GM18498 (cell line): ENCODE measurements around the gene NGFR.
A peak's percentile ranks its signal among the peaks of the same experiment; 100 is the strongest.
"Not testable (repeated sequence)": the region's sequence is repeated elsewhere in the genome, so short reads cannot be mapped to it uniquely, and the experiment has no call there.

ENCODE experiments used
- ATAC-seq: cut with Tn5 transposase; IDR thresholded peaks from one replicate; pipeline ENCODE4 v1.9.1; 2021; ENCODE audit warnings: mild to moderate bottlenecking, moderate library complexity; ENCODE audit not compliant: unreplicated experiment

Gene NGFR

DNA sequence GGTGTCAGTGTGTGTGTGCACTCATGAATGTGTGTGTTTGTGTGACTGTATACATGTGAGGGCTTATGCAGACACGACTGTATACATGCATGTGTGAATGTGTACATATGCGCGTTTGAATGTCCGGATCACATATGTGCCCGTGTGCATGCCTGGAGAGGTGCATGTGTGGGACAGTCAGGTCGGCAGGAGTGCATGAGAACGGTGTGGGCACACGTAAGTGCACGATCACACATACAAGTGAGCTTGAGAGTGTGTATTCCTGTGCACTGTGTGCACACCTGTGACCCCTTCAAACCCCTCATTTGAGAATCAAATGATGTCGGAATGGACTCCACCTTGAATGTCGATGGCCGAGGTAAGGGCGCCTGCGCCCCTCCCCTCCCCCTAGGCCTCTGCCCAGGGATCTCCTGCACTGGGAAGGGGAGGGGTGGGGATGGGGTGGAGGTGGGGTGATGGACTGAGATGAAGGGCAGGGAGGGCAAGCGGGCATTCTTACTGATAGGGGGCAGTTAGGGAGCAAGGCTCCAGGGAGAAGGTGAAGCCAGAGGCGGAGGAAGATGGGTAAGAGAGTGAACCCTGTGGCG, 601 bp upstream of the NGFR start:
- no peak for ATAC-seq

DNA sequence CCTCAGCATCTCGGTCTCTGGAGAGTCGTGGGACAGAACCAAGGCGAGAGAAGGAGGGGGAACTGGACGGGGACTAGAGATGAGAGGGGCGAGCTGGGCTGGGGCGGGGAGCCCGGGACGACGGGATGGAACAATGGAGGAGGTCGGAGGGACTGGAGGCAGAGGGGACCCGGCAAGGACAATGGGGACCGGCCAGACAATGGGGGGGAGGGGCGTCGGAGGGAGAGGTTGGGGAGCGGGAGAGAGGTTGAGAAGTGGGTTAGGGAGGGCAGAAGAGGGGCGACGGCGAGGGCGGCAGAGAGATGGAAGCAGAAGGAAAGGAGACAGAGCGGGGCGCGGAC, 719 bp downstream of the NGFR start:
- ATAC-seq: no peak

DNA sequence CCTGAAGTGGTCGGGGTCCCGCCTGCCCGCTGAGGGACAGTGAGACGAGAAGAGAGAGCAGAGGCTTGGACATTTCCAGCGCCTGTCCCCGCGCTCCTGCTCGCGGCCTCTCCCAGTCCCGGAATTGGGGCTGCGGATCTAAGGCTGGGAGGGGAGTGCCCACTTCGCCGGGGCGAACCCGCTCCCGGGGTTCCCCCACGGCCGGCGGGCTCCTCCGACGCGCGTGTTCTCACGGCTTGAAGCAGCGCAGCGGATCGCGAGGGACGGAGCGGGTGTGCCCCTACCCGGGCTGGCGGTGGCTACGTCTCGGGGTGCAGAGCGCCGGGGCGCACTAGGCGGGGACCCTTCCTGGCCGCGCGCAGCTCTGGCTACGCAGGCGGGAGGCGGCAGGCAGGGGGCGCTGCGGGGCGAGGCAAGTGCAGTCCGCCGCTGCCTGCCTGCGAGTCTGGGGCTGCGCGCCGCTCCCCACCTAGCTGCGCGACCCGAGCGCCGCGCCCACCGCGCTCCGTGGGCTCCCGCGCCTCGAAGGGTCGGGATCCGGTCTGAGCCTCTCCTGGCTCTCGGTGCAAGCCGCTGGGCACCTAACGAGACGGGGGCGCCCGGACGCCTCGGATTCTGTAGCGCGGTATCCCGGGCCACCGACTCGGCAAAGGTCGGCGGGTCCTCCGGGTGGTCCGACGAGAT, 1.2 kb downstream of the NGFR start:
- peak; percentile 60 for ATAC-seq

DNA sequence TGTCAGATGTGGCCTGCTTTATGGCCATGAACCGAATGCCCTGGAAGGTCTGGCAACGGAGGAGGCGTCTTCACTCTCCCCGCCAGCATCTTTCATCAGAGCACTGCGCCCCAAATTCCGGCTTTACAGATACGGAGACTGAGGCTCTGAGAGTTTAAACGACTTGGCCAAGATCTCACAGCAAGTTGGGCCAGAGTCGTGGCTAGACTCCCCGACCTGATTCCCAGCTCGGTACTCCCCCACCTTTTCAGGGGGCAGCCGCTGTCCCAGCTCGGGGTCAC, 1.7 kb downstream of the NGFR start:
- ATAC-seq: no peak

DNA sequence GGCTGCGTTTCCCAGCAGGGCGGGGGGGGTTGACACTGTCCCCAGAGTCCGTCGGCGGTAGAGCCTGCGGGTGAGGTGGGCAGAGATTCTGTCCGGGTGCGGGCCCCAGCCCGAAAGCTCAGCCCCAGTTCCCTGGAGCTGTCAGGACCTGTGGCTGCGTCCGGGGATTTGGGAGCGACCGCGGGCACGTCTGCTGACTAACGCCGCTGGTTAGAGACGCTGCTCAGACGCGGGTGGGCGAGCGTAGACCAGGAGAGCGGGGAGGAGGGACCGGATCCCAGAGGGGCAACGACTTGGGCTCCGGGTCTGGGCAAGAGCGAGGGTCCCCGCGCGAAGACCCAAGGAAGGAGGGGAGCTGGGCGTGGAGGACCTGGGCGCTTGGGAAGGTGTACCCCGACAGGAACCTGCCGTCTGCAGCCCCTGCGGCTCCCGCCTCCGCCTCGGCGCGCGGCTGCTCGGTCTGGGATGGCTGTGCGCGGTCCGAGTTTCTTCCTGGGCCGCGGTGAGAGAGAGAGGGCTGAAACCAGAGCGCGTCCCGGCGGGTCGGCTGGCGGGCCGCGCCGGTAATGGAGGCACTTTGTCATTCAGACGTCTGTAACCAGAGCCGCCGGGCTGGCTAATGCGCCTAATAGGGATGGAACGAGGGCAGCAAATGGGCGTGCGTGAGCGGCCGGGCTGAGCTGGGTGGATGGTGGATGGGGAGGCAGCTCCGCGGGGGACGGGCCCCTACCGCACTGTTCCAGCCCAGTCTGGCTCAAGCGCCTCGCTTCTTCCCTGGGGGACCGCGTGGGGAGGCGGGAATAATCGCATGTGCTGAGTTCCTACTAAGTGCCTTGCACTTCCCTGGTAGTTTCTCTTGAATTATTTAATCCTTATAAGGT, 2.3 kb downstream of the NGFR start:
- ATAC-seq: no peak

DNA sequence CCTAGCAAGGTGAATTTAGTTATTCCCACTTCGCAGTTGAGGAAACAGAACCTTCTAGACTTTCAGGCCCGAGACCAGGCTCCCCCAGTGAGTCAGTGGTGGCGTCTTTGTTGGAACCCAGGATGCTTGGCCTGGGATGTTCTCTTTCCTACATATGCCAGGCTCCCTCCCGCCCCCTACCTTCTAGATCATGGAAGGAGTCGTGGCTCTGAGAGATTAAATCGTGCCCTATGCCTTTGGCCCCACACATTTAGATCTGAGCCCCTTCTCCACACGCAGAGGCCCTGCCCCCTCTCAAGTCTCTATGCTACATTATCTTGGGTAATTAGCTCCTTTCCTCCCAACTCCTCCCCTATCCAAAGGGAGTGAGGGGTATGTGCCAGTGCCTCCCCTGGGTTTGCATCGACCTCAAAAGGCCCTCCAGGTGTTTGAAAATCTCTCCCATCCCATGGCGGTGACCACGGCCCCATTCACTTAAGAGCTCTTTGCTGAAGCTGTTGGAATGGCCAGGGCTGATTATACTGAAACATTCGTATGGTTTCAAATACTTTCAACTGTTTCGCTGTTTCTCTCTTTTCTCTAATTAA, 3.0 kb downstream of the NGFR start:
- no peak for ATAC-seq

DNA sequence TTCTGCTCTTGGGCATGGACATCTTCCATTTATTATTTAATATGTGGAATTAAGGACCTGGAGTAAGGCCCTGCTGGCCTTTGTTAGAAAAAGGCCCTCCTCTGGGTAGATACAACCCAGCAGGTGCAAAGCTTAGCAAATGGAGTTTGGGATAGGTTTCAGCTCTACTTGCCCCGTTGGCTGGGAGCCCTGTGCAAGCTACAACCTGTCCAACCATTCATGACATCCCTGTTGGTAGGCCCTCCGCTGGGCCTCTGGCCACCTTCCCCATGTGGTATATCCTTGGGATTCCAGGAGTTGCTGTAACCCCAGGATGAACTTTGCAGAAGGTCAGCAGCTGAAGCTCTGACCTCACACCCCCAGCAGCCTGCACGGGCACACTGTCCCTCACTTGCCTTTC, 6.4 kb downstream of the NGFR start:
- ATAC-seq: no peak

DNA sequence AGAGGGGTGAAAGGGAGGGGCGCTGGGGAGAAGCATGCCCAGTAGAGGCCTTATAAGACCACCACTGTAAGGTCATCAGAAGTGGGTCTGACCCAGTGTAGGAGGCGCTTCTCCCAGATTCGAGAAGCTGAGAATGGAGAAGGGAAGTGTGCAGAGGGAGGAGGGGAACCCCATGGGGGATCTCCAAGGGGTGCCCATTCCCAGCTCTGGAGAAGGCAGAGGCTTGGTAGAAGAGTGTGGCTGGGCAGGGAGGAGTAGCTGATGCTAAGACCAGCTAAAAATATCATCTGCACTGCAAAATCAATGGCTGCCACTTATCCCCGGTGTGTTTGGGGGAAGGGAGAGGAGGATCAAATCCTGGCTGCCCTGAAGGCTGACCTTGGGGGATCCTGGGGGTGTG, 7.2 kb downstream of the NGFR start:
- no peak for ATAC-seq

DNA sequence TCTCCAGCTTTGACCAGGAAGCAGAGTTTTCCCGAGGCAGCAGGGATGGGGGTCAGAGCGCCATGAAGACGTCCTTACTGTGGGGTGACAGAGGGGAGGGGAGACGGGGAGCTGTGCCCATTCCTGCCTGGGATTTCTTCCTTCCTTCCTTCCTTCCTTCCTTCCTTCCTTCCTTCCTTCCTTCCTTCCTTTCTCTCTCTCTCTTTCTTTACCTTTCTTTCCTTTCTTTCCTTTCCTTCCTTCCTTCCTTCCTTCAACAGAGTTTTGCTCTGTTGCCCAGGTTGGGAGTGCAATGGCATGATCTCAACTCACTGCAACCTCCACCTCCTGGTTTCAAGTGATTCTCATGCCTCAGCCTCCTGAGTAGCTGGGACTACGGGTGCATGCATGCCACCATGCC, 7.6 kb downstream of the NGFR start:
- ATAC-seq: not testable (repeated sequence)

DNA sequence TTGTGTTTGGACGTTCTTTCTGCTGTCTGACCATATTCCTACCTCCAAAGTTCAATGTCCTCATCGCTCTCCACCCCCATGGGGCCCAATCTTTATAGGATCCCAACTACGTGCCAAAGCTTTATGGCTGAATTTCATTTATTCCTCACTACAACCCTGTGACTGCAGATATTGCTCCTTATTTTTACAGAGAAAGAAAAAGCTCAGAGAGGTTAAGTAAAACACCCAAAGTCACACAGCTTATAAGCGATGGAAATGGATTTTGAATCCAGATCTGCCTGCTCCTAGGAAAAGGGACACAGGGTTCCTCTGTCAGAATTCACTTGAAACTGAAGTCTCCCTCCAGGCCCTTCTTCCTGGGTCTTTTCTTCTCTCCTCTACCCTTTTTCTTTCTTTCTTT, 9.3 kb downstream of the NGFR start:
- no peak for ATAC-seq

DNA sequence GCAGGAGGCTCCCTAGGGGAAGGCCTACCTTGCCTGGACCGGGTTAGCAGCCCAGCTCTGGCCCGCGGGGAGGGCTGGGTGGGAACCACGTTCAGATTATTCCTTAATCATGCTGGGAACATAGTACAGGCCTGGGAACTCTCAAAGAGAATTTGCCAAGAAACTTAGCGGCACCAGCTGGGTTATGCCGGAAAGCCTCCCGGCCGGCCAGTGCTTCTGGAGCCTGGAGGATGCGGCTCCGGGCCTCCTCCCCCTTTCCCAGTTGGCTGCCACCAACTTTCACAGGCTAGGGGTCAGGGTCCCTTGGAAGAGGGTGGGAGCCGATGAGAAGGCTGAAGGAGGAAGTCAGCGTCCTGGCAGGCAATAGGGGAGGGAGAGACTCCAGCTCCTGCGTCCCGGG, 10.8 kb downstream of the NGFR start:
- ATAC-seq: no peak

DNA sequence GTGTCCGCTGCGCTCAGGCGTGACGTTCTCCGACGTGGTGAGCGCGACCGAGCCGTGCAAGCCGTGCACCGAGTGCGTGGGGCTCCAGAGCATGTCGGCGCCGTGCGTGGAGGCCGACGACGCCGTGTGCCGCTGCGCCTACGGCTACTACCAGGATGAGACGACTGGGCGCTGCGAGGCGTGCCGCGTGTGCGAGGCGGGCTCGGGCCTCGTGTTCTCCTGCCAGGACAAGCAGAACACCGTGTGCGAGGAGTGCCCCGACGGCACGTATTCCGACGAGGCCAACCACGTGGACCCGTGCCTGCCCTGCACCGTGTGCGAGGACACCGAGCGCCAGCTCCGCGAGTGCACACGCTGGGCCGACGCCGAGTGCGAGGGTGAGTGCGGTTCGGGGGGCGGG, 11.2 kb downstream of the NGFR start:
- no peak for ATAC-seq

DNA sequence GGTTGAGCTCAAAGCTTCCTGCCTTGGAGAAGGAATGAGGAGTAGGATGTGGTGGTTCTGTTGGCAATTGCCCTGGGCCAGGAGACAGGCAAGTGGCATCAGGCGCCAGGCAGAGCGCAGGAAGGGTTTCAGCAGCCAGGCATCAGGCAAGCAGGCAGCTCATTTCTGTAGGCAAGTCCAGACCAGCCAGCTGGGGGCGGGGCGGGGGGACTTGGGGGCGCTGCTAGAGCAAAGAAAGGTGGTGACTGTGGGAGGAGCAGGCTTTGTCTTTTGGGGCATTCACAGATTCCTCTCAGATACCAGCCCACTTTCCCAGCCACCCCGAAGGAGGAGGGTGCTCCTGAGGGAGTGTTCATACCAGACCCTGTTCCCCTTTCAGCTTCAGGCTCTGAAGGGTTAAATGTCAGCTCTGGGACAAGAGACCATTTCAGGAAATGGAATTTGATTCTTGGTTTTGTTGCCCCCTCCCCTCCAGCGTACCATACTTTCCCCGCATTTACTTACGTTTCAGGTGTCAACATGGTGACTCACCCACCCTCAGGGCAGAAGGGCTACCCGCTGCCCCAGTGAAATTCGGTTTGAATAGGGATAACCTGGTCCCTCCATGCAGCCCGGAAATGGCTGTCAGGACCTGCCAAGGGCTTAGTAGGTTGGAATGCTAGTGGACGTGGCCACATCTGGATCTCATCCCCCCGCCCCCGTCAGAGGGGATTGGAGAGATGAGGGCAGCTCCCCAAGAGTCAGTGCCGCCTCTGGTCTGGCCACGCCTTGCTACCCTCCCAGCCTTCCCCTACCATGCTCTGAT, 13.2 kb downstream of the NGFR start:
- ATAC-seq: no peak

DNA sequence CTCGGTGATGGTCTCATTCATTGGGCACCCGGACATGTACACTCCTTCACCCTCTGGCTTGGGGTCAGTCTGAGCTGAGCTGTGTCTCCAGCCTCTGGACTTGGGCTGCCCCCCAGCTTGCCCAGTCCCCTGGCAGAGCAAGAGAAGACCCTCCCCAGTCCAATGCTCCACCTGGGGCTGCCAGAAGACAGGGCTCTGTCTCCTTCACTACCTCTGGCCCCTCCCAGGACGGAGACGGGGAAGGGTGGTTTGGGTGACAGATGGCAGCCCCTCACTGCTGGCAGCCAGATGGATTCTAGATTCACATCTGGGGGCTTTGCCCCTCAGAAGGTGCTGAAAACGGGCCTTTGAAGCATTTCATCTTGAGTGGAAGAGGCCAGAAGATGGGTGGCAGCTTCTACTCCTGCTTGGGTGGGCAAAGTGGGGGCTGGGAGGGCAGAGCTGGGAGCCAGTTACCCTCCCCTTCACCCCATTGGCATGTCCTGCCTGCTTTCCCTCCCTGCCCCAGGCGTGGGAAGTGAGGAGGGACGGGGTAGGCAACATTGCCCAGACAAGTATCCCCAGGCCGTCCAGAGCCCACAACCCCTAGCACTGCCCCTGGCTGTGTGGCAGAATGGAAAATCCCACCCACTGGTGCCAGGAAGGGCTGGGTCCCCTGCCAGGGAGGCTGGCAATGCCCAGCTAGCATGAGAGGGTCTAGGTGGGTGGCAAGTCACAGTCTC, 13.9 kb downstream of the NGFR start:
- no peak for ATAC-seq

DNA sequence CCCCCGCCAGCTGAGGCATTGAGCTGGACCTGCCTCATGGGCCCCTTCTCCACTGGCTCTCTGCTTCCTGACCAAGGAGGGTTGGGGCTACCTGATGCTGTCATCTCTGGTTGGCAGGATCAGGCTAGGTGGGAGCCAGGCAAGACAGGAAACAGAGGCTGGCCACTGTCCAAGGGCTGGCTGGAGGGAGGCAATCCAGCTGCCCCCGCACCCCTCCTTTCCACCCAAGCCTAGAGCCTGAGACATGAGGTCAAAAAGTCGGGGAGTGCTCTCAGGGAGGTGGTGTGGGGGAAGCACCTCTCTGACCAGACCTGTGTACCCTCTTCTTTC, 14.5 kb downstream of the NGFR start:
- no peak for ATAC-seq

DNA sequence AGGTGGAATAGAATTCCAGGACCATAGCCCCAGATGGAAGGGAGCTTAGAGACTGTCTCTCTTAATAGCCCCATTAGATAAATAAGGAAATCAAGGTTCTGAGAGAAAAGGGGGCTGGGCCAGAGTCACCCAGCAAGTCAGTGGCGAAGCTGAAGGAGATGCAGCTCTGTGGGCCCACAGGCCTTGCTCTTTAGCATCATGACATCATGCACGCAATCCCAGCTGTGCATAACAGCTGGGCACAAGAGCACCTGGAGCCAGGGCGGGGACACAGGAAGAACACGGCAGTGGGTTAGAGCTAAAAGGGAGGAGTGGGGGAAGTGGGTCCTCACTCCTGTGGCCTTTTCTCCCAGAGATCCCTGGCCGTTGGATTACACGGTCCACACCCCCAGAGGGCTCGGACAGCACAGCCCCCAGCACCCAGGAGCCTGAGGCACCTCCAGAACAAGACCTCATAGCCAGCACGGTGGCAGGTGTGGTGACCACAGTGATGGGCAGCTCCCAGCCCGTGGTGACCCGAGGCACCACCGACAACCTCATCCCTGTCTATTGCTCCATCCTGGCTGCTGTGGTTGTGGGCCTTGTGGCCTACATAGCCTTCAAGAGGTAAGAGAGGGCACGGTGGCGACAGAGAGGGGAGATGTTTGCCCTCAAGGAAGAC, 15.1 kb downstream of the NGFR start:
- ATAC-seq: no peak

DNA sequence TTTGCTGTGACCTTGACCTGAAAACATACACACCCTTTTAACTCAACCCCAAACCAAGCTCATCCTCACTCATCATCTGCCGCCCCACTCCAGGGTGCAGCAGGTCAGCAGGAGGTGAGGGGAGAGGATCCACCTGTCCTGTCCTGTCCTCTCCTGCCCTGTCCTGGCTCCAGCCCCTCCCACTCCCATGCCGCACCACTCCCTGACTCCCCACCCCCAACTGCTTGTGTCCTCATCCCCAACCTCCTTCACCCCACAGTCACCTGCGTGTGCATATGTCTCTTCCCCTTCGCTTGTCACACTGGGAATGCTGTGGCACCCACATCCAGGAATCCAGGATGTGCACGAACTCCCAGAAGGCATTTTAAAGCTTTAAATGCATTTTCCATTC, 15.6 kb downstream of the NGFR start:
- no peak for ATAC-seq

DNA sequence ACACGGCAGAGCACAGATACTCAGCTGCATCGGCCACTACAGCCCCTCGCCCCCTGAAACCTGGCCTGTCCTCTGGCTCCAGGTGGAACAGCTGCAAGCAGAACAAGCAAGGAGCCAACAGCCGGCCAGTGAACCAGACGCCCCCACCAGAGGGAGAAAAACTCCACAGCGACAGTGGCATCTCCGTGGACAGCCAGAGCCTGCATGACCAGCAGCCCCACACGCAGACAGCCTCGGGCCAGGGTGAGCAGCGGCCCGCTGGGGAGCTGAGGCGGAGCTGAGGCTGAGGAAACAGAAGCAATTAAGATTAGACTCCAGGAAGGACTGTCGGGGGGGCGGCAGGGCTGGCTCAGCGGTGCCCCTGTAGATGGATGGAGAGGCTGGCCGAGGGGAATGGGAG, 16.7 kb downstream of the NGFR start:
- ATAC-seq: no peak

DNA sequence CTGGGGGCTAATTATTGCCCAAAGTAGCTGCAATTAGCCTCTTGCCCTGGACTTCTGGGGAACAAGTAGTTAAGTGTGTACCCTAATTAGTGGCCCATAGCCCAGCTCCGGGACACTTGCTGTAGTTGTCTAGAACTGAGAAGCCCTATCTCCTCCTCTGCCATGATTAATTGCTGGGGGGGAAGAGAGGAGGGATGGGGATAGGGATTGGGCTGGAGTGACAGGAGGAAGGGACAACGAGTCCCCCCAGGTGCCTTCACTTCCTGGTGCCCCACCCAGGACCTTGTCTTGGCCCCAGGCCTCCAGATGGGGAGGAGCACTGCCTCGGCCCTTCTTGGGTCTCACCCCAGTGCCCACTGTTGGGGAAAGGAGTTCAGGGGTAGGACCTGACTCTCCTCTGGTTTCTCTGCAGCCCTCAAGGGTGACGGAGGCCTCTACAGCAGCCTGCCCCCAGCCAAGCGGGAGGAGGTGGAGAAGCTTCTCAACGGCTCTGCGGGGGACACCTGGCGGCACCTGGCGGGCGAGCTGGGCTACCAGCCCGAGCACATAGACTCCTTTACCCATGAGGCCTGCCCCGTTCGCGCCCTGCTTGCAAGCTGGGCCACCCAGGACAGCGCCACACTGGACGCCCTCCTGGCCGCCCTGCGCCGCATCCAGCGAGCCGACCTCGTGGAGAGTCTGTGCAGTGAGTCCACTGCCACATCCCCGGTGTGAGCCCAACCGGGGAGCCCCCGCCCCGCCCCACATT, 17.4 kb downstream of the NGFR start:
- ATAC-seq: no peak

DNA sequence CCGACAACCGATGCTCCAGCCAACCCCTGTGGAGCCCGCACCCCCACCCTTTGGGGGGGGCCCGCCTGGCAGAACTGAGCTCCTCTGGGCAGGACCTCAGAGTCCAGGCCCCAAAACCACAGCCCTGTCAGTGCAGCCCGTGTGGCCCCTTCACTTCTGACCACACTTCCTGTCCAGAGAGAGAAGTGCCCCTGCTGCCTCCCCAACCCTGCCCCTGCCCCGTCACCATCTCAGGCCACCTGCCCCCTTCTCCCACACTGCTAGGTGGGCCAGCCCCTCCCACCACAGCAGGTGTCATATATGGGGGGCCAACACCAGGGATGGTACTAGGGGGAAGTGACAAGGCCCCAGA, 17.9 kb downstream of the NGFR start:
- no peak for ATAC-seq
